Cerebellar cortex (tissue), 1 donor: ENCODE data around the gene ERICH4.
"Not testable (repeated sequence)": the region's sequence is repeated elsewhere in the genome, so short reads cannot be mapped to it uniquely, and the experiment has no call there.

Experiments used
- DNase-seq: peaks from one replicate; pipeline ENCODE4 v3.0.0-alpha.2; 2015; ENCODE audit warnings: low spot score

Gene ERICH4

GRCh38 chr19:41442473-41443355, at the start of gene ERICH4:
Gene ERICH4, plus strand, starts transcription at chr19:41443156. Its CDS starts 14 bp downstream, at chr19:41443170.
- DNase-seq: no peak

- no peak for DNase-seq
Measured at GRCh38 chr19:41395355-41395754, 47.6 kb upstream of the ERICH4 start.

GRCh38 chr19:41397086-41398049, 45.6 kb upstream of the ERICH4 start, which contains the start of the genes BCKDHA and EXOSC5:
Gene BCKDHA, plus strand, starts transcription at chr19:41397818. Its CDS starts 10 bp downstream, at chr19:41397828.
Gene EXOSC5, minus strand, starts transcription at chr19:41397359. Its CDS starts 31 bp downstream, at chr19:41397328.
- peak; percentile 100 for DNase-seq

- no peak for DNase-seq
Measured at GRCh38 chr19:41398050-41398418, 44.9 kb upstream of the ERICH4 start.

- DNase-seq: no peak
Measured at GRCh38 chr19:41398598-41398997, 44.4 kb upstream of the ERICH4 start.

GRCh38 chr19:41399091-41399490, 43.9 kb upstream of the ERICH4 start:
- DNase-seq: no peak

GRCh38 chr19:41399525-41399924, 43.4 kb upstream of the ERICH4 start:
- DNase-seq: no peak

GRCh38 chr19:41401483-41401882, 41.5 kb upstream of the ERICH4 start:
- no peak for DNase-seq

GRCh38 chr19:41402010-41402409, 40.9 kb upstream of the ERICH4 start:
- no peak for DNase-seq

GRCh38 chr19:41403181-41403970, 39.6 kb upstream of the ERICH4 start:
- DNase-seq: no peak

GRCh38 chr19:41405776-41406175, 37.2 kb upstream of the ERICH4 start:
- DNase-seq: no peak

GRCh38 chr19:41407271-41407670, 35.7 kb upstream of the ERICH4 start:
- DNase-seq: no peak

GRCh38 chr19:41408256-41408655, 34.7 kb upstream of the ERICH4 start:
- DNase-seq: no peak

- not testable (repeated sequence) for DNase-seq
Measured at GRCh38 chr19:41408846-41409245, 34.1 kb upstream of the ERICH4 start.

GRCh38 chr19:41409288-41409687, 33.7 kb upstream of the ERICH4 start:
- no peak for DNase-seq

- DNase-seq: no peak
Measured at GRCh38 chr19:41410336-41411054, 32.5 kb upstream of the ERICH4 start.

GRCh38 chr19:41411100-41411967, 31.6 kb upstream of the ERICH4 start:
- no peak for DNase-seq

- peak; percentile 48 for DNase-seq
Measured at GRCh38 chr19:41411968-41412265, 31.0 kb upstream of the ERICH4 start.

GRCh38 chr19:41412953-41413352, 30.0 kb upstream of the ERICH4 start:
- no peak for DNase-seq

- no peak for DNase-seq
Measured at GRCh38 chr19:41413947-41414346, 29.0 kb upstream of the ERICH4 start.
